HEK293 (cell line): ENCODE measurements around the gene ANKRD9.

Source experiments
- CTCF ChIA-PET: fragments of 350-600 bp; formaldehyde crosslinking; extraction: SDS; loops from one replicate; lab custom pipeline; 2021; ENCODE audit warnings: antibody characterized with exemption; lab: Yijun Ruan, JAX
- POLR2A ChIA-PET: fragments of 300-600 bp; formaldehyde crosslinking; extraction: SDS; loops from one replicate; lab custom pipeline; 2020; ENCODE audit warnings: antibody characterized with exemption, inconsistent platforms; lab: Yijun Ruan, JAX
- H3K27ac ChIP-seq: fragments of 200-500 bp; sonication (Bioruptor generic); 2 replicates; pipeline ENCODE4 v1.5.1; 2014; ENCODE audit warnings: low read depth, low read length, control low read depth, inconsistent platforms; ENCODE audit errors: extremely low read depth
- H3K36me3 ChIP-seq, 2 experiments: fragments of 200-500 bp in 1 of 2; sonication (Bioruptor generic) in 1 of 2; 1 replicate in 1 of 2; 2 replicates in 1 of 2; pipeline ENCODE4 v1.5.1; 2014 to 2017; ENCODE audit warnings: inconsistent platforms in 2 of 2, low read length in 2 of 2; ENCODE audit not compliant: control insufficient read depth in 2 of 2, insufficient read depth in 1 of 2
- H3K4me1 ChIP-seq: fragments of 200-500 bp; sonication (Bioruptor generic); 2 replicates; pipeline ENCODE4 v1.5.1; 2014; ENCODE audit warnings: mild to moderate bottlenecking, low read length, inconsistent platforms; ENCODE audit not compliant: control insufficient read depth, insufficient read depth
- H3K4me3 ChIP-seq: 2 replicates; pipeline ENCODE4 v1.5.1; 2011; ENCODE audit warnings: low read depth, mild to moderate bottlenecking, control low read depth, low read length, moderate library complexity
- H3K9me3 ChIP-seq: fragments of 200-500 bp; sonication (Bioruptor generic); 2 replicates; pipeline ENCODE4 v1.5.1; 2014; ENCODE audit warnings: low read depth, low read length, inconsistent platforms; ENCODE audit not compliant: control insufficient read depth, insufficient read depth
- BCL11A ChIP-seq: fragments of 450-650 bp; formaldehyde crosslinking; IDR thresholded peaks from 2 replicates; pipeline ENCODE4 v1.5.1; 2016; ENCODE audit warnings: low read depth, missing biosample characterization, missing genetic modification characterization
- KLF7 ChIP-seq: fragments of 450-650 bp; formaldehyde crosslinking; IDR thresholded peaks from 2 replicates; pipeline ENCODE4 v1.5.1; 2016; ENCODE audit warnings: missing biosample characterization, missing genetic modification characterization, borderline replicate concordance
- SP2 ChIP-seq: fragments of 450-650 bp; formaldehyde crosslinking; IDR thresholded peaks from 2 replicates; pipeline ENCODE4 v1.5.1; 2016; ENCODE audit warnings: missing biosample characterization, missing genetic modification characterization
- ZBTB21 ChIP-seq: fragments of 450-650 bp; formaldehyde crosslinking; IDR thresholded peaks from 2 replicates; pipeline ENCODE4 v1.5.1; 2017; ENCODE audit warnings: missing biosample characterization, missing genetic modification characterization
- ZBTB8A ChIP-seq: fragments of 450-650 bp; formaldehyde crosslinking; IDR thresholded peaks from 2 replicates; pipeline ENCODE4 v1.5.1; 2016; ENCODE audit warnings: missing biosample characterization, missing genetic modification characterization
- ZFP41 ChIP-seq: fragments of 450-650 bp; formaldehyde crosslinking; IDR thresholded peaks from 2 replicates; pipeline ENCODE4 v1.5.1; 2016; ENCODE audit warnings: missing biosample characterization, missing genetic modification characterization, borderline replicate concordance
- ZNF121 ChIP-seq: fragments of 450-650 bp; formaldehyde crosslinking; IDR thresholded peaks from 2 replicates; pipeline ENCODE4 v1.5.1; 2016; ENCODE audit warnings: missing biosample characterization, missing genetic modification characterization
- ZNF202 ChIP-seq: fragments of 450-650 bp; formaldehyde crosslinking; IDR thresholded peaks from 2 replicates; pipeline ENCODE4 v1.5.1; 2016; ENCODE audit warnings: missing biosample characterization, missing genetic modification characterization, borderline replicate concordance
- ZNF211 ChIP-seq: fragments of 450-650 bp; formaldehyde crosslinking; IDR thresholded peaks from 2 replicates; pipeline ENCODE4 v1.5.1; 2016; ENCODE audit warnings: low read depth, missing biosample characterization, missing genetic modification characterization
- ZNF214 ChIP-seq: fragments of 450-650 bp; formaldehyde crosslinking; IDR thresholded peaks from 2 replicates; pipeline ENCODE4 v1.5.1; 2017; ENCODE audit warnings: missing biosample characterization, mild to moderate bottlenecking, missing genetic modification characterization, borderline replicate concordance
- ZNF394 ChIP-seq: fragments of 450-650 bp; formaldehyde crosslinking; IDR thresholded peaks from 2 replicates; pipeline ENCODE4 v1.5.1; 2016; ENCODE audit warnings: missing biosample characterization, missing genetic modification characterization, mild to moderate bottlenecking, moderate library complexity, borderline replicate concordance
- ZNF530 ChIP-seq: fragments of 450-650 bp; formaldehyde crosslinking; IDR thresholded peaks from 2 replicates; pipeline ENCODE4 v1.5.1; 2016; ENCODE audit warnings: low read depth, missing biosample characterization, missing genetic modification characterization
- ZNF561 ChIP-seq: fragments of 450-650 bp; IDR thresholded peaks from 2 replicates; pipeline ENCODE4 v1.5.1; 2018; ENCODE audit warnings: missing biosample characterization, missing genetic modification characterization, borderline replicate concordance
- ZNF76 ChIP-seq: fragments of 450-650 bp; formaldehyde crosslinking; IDR thresholded peaks from 2 replicates; pipeline ENCODE4; 2016; ENCODE audit warnings: low read depth, missing biosample characterization, missing genetic modification characterization, borderline replicate concordance
- ZNF791 ChIP-seq: fragments of 450-650 bp; formaldehyde crosslinking; IDR thresholded peaks from 2 replicates; pipeline ENCODE4 v1.5.1; 2016; ENCODE audit warnings: missing biosample characterization, missing genetic modification characterization
- ZNF837 ChIP-seq: fragments of 450-650 bp; formaldehyde crosslinking; IDR thresholded peaks from 2 replicates; pipeline ENCODE4 v1.5.1; 2016; ENCODE audit warnings: missing biosample characterization, missing genetic modification characterization
- ZSCAN16 ChIP-seq: fragments of 450-650 bp; formaldehyde crosslinking; IDR thresholded peaks from 2 replicates; pipeline ENCODE4 v1.5.1; 2016; ENCODE audit warnings: missing biosample characterization, missing genetic modification characterization
- TF ChIP-seq, protein P1 (sequence below): fragments of 450-650 bp; formaldehyde crosslinking; IDR thresholded peaks from 2 replicates; pipeline ENCODE4 v1.5.1; 2017; ENCODE audit warnings: missing biosample characterization, missing genetic modification characterization
- TF ChIP-seq, protein P2 (sequence below): fragments of 450-650 bp; formaldehyde crosslinking; IDR thresholded peaks from 2 replicates; pipeline ENCODE4 v1.5.1; 2016; ENCODE audit warnings: missing biosample characterization, missing genetic modification characterization
- TF ChIP-seq, protein P3 (sequence below): fragments of 450-650 bp; formaldehyde crosslinking; IDR thresholded peaks from 2 replicates; pipeline ENCODE4 v1.5.1; 2016; ENCODE audit warnings: missing biosample characterization, missing genetic modification characterization

The ANKRD9 gene

DNA sequence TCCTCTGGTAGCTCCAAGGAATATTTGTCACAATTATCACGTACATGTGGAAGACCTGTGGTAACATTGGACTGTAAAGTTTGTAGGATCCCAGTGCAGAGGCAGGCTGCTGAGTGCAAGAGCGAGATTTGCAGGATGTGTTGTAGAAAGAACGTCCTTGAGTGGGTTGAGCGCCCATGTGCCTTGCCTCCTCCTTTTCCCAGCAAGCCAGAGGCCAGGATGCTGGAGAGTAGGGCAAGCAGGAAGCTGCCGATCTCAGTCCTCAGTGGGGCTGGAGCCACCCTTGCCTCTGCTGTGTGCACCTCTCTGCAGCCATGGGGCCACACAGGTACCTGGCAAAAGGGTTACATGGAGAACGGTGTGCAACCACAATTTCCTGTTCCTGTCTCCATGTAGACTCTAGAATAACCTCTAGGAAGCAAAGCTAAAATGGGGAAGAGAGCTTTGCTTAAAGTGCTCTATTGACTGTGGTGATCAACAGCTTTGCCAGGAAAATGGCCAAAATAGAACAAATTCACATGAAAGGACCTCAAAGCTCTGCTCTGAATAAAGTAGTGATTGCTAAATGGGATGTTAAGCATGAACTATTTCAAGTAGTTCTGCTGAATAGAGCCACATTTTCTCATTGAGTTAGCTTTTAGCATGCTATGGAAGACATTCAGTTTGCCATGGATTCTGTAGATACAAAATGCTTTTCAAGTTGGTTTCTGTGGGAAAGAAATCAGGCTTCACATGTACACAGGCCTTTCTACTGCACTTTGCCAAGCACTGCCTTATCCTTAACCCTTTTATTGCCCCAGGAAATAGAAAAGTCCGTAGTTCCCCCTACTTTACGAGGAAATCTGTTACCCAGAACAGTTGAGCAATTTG lies 37.4 kb downstream of the ANKRD9 start:
- H3K4me1 ChIP-seq = no peaks in the 10 kb centered on the region
- no peaks in the 10 kb centered on the region for H3K9me3 ChIP-seq
- POLR2A ChIA-PET = interaction anchor here (0.5 kb wide), 1 partner anchor 476 kb away, joined by 3 read pairs; no protein-coding TSS in a partner anchor
- no peak overlapping the region for H3K27ac ChIP-seq
- no peak overlapping the region for H3K4me3 ChIP-seq
- CTCF ChIA-PET = interaction anchor here (0.6 to 1.2 kb wide), 4 partner anchors 27 to 738 kb away, joined by 3 to 8 read pairs (median 4); no protein-coding TSS in a partner anchor
- peaks cover 2 to 19% of the 10 kb centered on the region in 2 experiments; a peak in 2 of 3 replicates for H3K36me3 ChIP-seq
- TF ChIP-seq BCL11A (tag by site-specific recombination) = no peak
- no peak for TF ChIP-seq ZNF530 (tag by site-specific recombination)
- no peak for TF ChIP-seq SP2 (tag by site-specific recombination)
- TF ChIP-seq ZNF394 = no peak
- TF ChIP-seq ZNF837 (tag by site-specific recombination) = no peak
- TF ChIP-seq ZNF561 = no peak
- TF ChIP-seq KLF7 (tag by site-specific recombination) = no peak
- TF ChIP-seq, protein P1, sequence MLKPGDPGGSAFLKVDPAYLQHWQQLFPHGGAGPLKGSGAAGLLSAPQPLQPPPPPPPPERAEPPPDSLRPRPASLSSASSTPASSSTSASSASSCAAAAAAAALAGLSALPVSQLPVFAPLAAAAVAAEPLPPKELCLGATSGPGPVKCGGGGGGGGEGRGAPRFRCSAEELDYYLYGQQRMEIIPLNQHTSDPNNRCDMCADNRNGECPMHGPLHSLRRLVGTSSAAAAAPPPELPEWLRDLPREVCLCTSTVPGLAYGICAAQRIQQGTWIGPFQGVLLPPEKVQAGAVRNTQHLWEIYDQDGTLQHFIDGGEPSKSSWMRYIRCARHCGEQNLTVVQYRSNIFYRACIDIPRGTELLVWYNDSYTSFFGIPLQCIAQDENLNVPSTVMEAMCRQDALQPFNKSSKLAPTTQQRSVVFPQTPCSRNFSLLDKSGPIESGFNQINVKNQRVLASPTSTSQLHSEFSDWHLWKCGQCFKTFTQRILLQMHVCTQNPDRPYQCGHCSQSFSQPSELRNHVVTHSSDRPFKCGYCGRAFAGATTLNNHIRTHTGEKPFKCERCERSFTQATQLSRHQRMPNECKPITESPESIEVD = no peak
- no peak for TF ChIP-seq ZNF76 (tag by site-specific recombination)
- no peak for TF ChIP-seq ZNF121
- TF ChIP-seq ZBTB21 (tag by site-specific recombination) = no peak

DNA sequence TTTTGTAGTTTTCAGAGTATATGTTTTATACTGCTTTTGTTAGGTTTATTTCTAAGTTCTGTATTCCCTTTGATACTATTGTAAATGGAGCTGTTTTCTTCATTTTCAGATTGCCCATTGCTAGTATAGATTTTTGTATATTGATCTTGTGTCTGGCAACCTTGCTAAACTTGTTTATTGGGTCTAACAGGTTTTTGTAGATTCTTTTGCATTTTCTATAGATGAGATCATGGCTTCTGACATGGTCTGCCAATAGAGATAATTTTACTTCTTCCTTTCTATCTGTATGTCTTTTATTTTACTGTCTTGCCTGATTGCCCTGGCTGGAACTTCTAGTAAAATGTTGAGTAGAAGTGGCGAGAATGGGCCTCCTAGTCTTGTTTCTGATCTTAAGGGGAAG lies 40.3 kb downstream of the ANKRD9 start:
- TF ChIP-seq ZNF791 (tag by site-specific recombination) = no peak
- no peak for TF ChIP-seq ZBTB8A (tag by site-specific recombination)
- no peak for TF ChIP-seq ZNF76 (tag by site-specific recombination)
- TF ChIP-seq ZFP41 = no peak
- no peak for TF ChIP-seq ZSCAN16
- TF ChIP-seq, protein P2, sequence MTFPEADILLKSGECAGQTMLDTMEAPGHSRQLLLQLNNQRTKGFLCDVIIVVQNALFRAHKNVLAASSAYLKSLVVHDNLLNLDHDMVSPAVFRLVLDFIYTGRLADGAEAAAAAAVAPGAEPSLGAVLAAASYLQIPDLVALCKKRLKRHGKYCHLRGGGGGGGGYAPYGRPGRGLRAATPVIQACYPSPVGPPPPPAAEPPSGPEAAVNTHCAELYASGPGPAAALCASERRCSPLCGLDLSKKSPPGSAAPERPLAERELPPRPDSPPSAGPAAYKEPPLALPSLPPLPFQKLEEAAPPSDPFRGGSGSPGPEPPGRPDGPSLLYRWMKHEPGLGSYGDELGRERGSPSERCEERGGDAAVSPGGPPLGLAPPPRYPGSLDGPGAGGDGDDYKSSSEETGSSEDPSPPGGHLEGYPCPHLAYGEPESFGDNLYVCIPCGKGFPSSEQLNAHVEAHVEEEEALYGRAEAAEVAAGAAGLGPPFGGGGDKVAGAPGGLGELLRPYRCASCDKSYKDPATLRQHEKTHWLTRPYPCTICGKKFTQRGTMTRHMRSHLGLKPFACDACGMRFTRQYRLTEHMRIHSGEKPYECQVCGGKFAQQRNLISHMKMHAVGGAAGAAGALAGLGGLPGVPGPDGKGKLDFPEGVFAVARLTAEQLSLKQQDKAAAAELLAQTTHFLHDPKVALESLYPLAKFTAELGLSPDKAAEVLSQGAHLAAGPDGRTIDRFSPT (tag by site-specific recombination) = no peak
- no peak for TF ChIP-seq ZNF202
- TF ChIP-seq ZNF211 = no peak
- TF ChIP-seq, protein P3, sequence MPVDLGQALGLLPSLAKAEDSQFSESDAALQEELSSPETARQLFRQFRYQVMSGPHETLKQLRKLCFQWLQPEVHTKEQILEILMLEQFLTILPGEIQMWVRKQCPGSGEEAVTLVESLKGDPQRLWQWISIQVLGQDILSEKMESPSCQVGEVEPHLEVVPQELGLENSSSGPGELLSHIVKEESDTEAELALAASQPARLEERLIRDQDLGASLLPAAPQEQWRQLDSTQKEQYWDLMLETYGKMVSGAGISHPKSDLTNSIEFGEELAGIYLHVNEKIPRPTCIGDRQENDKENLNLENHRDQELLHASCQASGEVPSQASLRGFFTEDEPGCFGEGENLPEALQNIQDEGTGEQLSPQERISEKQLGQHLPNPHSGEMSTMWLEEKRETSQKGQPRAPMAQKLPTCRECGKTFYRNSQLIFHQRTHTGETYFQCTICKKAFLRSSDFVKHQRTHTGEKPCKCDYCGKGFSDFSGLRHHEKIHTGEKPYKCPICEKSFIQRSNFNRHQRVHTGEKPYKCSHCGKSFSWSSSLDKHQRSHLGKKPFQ (tag by site-specific recombination) = no peak
- no peak for TF ChIP-seq ZNF214 (tag by site-specific recombination)
- POLR2A ChIA-PET = no interaction called here
- H3K27ac ChIP-seq = no peak overlapping the region
- H3K4me1 ChIP-seq = no peaks in the 10 kb centered on the region
- H3K4me3 ChIP-seq = no peak overlapping the region
- H3K9me3 ChIP-seq = no peaks in the 10 kb centered on the region
- H3K36me3 ChIP-seq = peaks cover 4 to 36% of the 10 kb centered on the region in 2 experiments; a peak in 2 of 3 replicates
- CTCF ChIA-PET = interaction anchor here (0.5 kb wide), 1 partner anchor 506 kb away, joined by 3 read pairs; no protein-coding TSS in a partner anchor
